IMR-90 (cell line): ENCODE results near the gene COX19. TPM values are rescaled to one million over a fixed set of nuclear protein-coding genes. Genes with fewer than 3 reads are reported as not detected.
A peak's percentile ranks its signal among the peaks of the same experiment; 100 is the strongest.

ENCODE experiments used
- ATAC-seq: fragments of 200-7000 bp; cut with Tn5 transposase; 2 replicates; pipeline ENCODE4 v1.9.1; 2020; ENCODE audit warnings: low read depth, mild to moderate bottlenecking, moderate library complexity
- BruUV-seq: library from RNA; stranded (reverse); fragments of 400-500 nt; replicated peaks from 2 replicates; lab custom pipeline; 2021; lab: Mats Ljungman, UMichigan
- CTCF ChIA-PET: fragments of 300-600 bp; formaldehyde crosslinking; extraction: SDS; loops from one replicate; lab custom pipeline; 2021; ENCODE audit warnings: antibody characterized with exemption; lab: Yijun Ruan, JAX
- POLR2A ChIA-PET: fragments of 300-600 bp; sonication (Branson Sonifier 250); formaldehyde crosslinking; loops from one replicate; lab custom pipeline; 2022; ENCODE audit warnings: antibody characterized with exemption; ENCODE audit not compliant: unreplicated experiment; lab: Charles Lee
- DNase-seq: peaks from one replicate; pipeline ENCODE4 v3.0.0; 2013
- H2AFZ ChIP-seq: replicated peaks from 2 replicates; pipeline ENCODE3; 2013; ENCODE audit warnings: low read length, mild to moderate bottlenecking; ENCODE audit not compliant: poor library complexity
- H2AK5ac ChIP-seq: 2 replicates; pipeline ENCODE4 v1.6.1; 2013; ENCODE audit warnings: low read depth, low read length, inconsistent platforms
- H2AK9ac ChIP-seq: replicated peaks from 2 replicates; pipeline ENCODE3; 2013; ENCODE audit warnings: mild to moderate bottlenecking, low read depth, low read length, moderate library complexity; ENCODE audit not compliant: poor library complexity
- H2BK120ac ChIP-seq: 2 replicates; pipeline ENCODE4 v1.6.1; 2013; ENCODE audit warnings: low read depth, low read length, inconsistent platforms
- H2BK15ac ChIP-seq: 3 replicates; pipeline ENCODE4 v1.6.1; 2013; ENCODE audit warnings: low read depth, low read length, inconsistent platforms
- H2BK20ac ChIP-seq: 2 replicates; pipeline ENCODE4 v1.6.1; 2013; ENCODE audit warnings: low read depth, mild to moderate bottlenecking, inconsistent platforms, low read length, moderate library complexity
- H2BK5ac ChIP-seq: 2 replicates; pipeline ENCODE4 v1.6.1; 2013; ENCODE audit warnings: mild to moderate bottlenecking, low read depth, low read length, inconsistent platforms; ENCODE audit not compliant: poor library complexity, severe bottlenecking
- H3K14ac ChIP-seq: replicated peaks from 2 replicates; pipeline ENCODE4 v1.6.1; 2013; ENCODE audit warnings: low read depth, low read length, inconsistent platforms
- H3K18ac ChIP-seq: 2 replicates; pipeline ENCODE4 v1.6.1; 2013; ENCODE audit warnings: low read depth, low read length, control low read depth
- H3K23ac ChIP-seq: 2 replicates; pipeline ENCODE4 v1.6.1; 2013; ENCODE audit warnings: low read depth, low read length, inconsistent platforms
- H3K27ac ChIP-seq: 2 replicates; pipeline ENCODE4 v1.5.1; 2013; ENCODE audit warnings: mild to moderate bottlenecking, control low read depth, low read length; ENCODE audit not compliant: insufficient read depth
- H3K27me3 ChIP-seq: 2 replicates; pipeline ENCODE4 v1.6.1; 2013; ENCODE audit warnings: low read length; ENCODE audit not compliant: control insufficient read depth, insufficient read depth
- H3K36me3 ChIP-seq: 2 replicates; pipeline ENCODE4 v1.6.1; 2013; ENCODE audit warnings: low read length, mixed read lengths; ENCODE audit not compliant: control insufficient read depth, insufficient read depth
- H3K4ac ChIP-seq: 2 replicates; pipeline ENCODE4 v1.6.1; 2013; ENCODE audit warnings: low read depth, low read length, inconsistent platforms
- H3K4me1 ChIP-seq: 2 replicates; pipeline ENCODE4 v1.6.1; 2013; ENCODE audit warnings: low read length, mixed read lengths; ENCODE audit not compliant: control insufficient read depth, insufficient read depth
- H3K4me2 ChIP-seq: 2 replicates; pipeline ENCODE4 v1.6.1; 2013; ENCODE audit warnings: low read depth, mild to moderate bottlenecking, control low read depth, low read length, moderate library complexity
- H3K4me3 ChIP-seq: 2 replicates; pipeline ENCODE4 v1.5.1; 2013; ENCODE audit warnings: low read depth, mild to moderate bottlenecking, control low read depth, low read length, moderate library complexity; ENCODE audit not compliant: insufficient read depth
- H3K56ac ChIP-seq: 2 replicates; pipeline ENCODE4 v1.6.1; 2013; ENCODE audit warnings: low read length, inconsistent platforms; ENCODE audit not compliant: insufficient read depth; ENCODE audit errors: extremely low read depth
- H3K79me1 ChIP-seq, 2 experiments: 2 replicates each; pipeline ENCODE4 v1.6.1; 2013; ENCODE audit warnings: low read length in 2 of 2, inconsistent platforms in 1 of 2, low read depth in 1 of 2
- H3K9ac ChIP-seq: 2 replicates; pipeline ENCODE4 v1.6.1; 2013; ENCODE audit warnings: low read depth, low read length, control low read depth
- H3K9me1 ChIP-seq: 2 replicates; pipeline ENCODE4 v1.6.1; 2013; ENCODE audit warnings: low read length, inconsistent platforms; ENCODE audit not compliant: insufficient read depth
- H3K9me3 ChIP-seq: 2 replicates; pipeline ENCODE4 v1.6.1; 2013; ENCODE audit warnings: low read length; ENCODE audit not compliant: control insufficient read depth, insufficient read depth
- H4K20me1 ChIP-seq: 2 replicates; pipeline ENCODE4 v1.6.1; 2013; ENCODE audit warnings: low read length, inconsistent platforms; ENCODE audit not compliant: insufficient read depth
- H4K5ac ChIP-seq: 2 replicates; pipeline ENCODE4 v1.6.1; 2013; ENCODE audit warnings: mild to moderate bottlenecking, low read depth, low read length, control low read depth
- H4K8ac ChIP-seq, 2 experiments: 2 replicates each; pipeline ENCODE4 v1.6.1; 2013; ENCODE audit warnings: low read depth in 2 of 2, low read length in 2 of 2, control low read depth in 1 of 2, inconsistent platforms in 1 of 2
- H4K91ac ChIP-seq: 2 replicates; pipeline ENCODE4 v1.6.1; 2013; ENCODE audit warnings: low read depth, low read length, inconsistent platforms; ENCODE audit not compliant: insufficient read depth
- BHLHE40 ChIP-seq: fragments of 150-350 bp; IDR thresholded peaks from 2 replicates; pipeline ENCODE4 v1.6.1; 2016; ENCODE audit warnings: mild to moderate bottlenecking, low read depth, low read length
- WGBS, 2 experiments: methylation state at CpG; one replicate each; pipeline versions ENCODE4 v1.1.5 to v1.1.7; 2013; ENCODE audit warnings: missing lambda C conversion rate in 2 of 2; ENCODE audit not compliant: insufficient read length in 1 of 2; ENCODE audit errors: extremely low coverage in 2 of 2; 5-methylcytosine and 5-hydroxymethylcytosine counted together
- dilution Hi-C: fragments of 300-500 bp; cut with HindIII; formaldehyde crosslinking; loops from one replicate; pipeline ENCODE4 v1.14.3; 2018; ENCODE audit warnings: low sequenced_read_pairs; ENCODE audit not compliant: unreplicated experiment
- in situ Hi-C: fragments of 300-500 bp; cut with MboI; formaldehyde crosslinking; loops from 3 replicates; pipeline ENCODE4 v1.14.3; 2019; ENCODE audit warnings: low sequenced_read_pairs, inconsistent platforms, mixed read lengths
- intact Hi-C: fragments of 100-400 bp; cut with micrococcal nuclease; formaldehyde crosslinking; loops from 2 replicates; pipeline ENCODE4 v1.10.0; 2022
- polyA plus RNA-seq, 3 experiments: library from polyadenylated mRNA; depleted of rRNA; stranded (reverse); fragments of >200 nt; gene quantifications; 2 replicates each; pipeline ENCODE4 v1.2.3, GENCODE V29; 2012; ENCODE audit warnings: low replicate concordance in 1 of 3
- total RNA-seq: library from RNA; depleted of rRNA; stranded (reverse); fragments of >200 nt; gene quantifications from 2 replicates; pipeline ENCODE4 v1.2.3, GENCODE V29; 2012

The COX19 gene
- total and polyA plus RNA-seq, 2 of the 4 experiments (the other 2 are of a cell fraction) = 3.9 to 7.3 TPM

GRCh38 chr7:999941-1000935 is 24.9 kb upstream of the COX19 start:
- Histone ChIP-seq H3K27ac (no peak overlapping the region), H3K4ac (no peak overlapping the region), H3K36me3 (peaks cover 12% of the 10 kb centered on the region; the same call in 1 of the 2 replicates), H3K56ac (no peak overlapping the region), H2BK15ac (no peak overlapping the region), H3K9ac (no peak overlapping the region), H2BK5ac (no peak overlapping the region), H3K23ac (no peak overlapping the region), H3K4me1 (no peaks in the 10 kb centered on the region), H4K8ac (no peak overlapping the region), H2AFZ (no peak overlapping the region), H2BK20ac (no peak overlapping the region), H2AK5ac (peak overlapping the region; percentile 39; the same call in 1 of the 2 replicates), H3K4me2 (no peak overlapping the region), H3K14ac (no peak overlapping the region), H4K91ac (no peak overlapping the region), H3K9me1 (no peaks in the 10 kb centered on the region), H2AK9ac (peak overlapping the region; percentile 72), H4K5ac (no peak overlapping the region), H3K79me1 (no peaks in the 10 kb centered on the region), H2BK120ac (no peak overlapping the region), H3K18ac (no peak overlapping the region), H3K27me3 (no peaks in the 10 kb centered on the region), H3K4me3 (no peak overlapping the region), H3K9me3 (no peaks in the 10 kb centered on the region), H4K20me1 (peaks cover 5% of the 10 kb centered on the region; the same call in 1 of the 2 replicates)
- in situ Hi-C loops = loop anchor here (10.0 kb wide), 1 partner anchor 175 kb away; no protein-coding TSS in a partner anchor
- WGBS, 2 experiments = 85% methylated on average over 34 of the region's 52 CpGs; no CpG with 5 or more reads in 1 of the 2 experiments
- BruUV-seq = no TSS peak
- ChIA-PET CTCF (no interaction called here), POLR2A (no interaction called here)
- DNase-seq (no peak), ATAC-seq (no peak)
- dilution Hi-C loops = no loop called here
- intact Hi-C loops = no loop called here
- no peak for TF ChIP-seq BHLHE40
